SK-N-SH (cell line): ENCODE measurements around the gene BAIAP3.

Experiments used
- CTCF ChIP-seq: fragments of 200-600 bp; sonication (generic); IDR thresholded peaks from 2 replicates; pipeline ENCODE4 v1.6.1; 2017; ENCODE audit warnings: antibody characterized with exemption, mild to moderate bottlenecking, moderate library complexity
- EP300 ChIP-seq, 2 experiments: IDR thresholded peaks; 2 replicates each; pipeline versions ENCODE4 v1.4.0 to v1.6.1; 2012; ENCODE audit warnings: borderline replicate concordance in 1 of 2, low read depth in 1 of 2, low read length in 1 of 2
- GATA2 ChIP-seq: sonication (generic); formaldehyde crosslinking; IDR thresholded peaks from 2 replicates; pipeline ENCODE4 v1.5.0; 2020; ENCODE audit warnings: mild to moderate bottlenecking, missing genetic modification reagents
- POLR2AphosphoS5 ChIP-seq: IDR thresholded peaks from 2 replicates; pipeline ENCODE4 v1.6.1; 2012; ENCODE audit warnings: low read depth, low read length
- REST ChIP-seq: IDR thresholded peaks from 2 replicates; pipeline ENCODE4 v1.6.1; 2012; ENCODE audit warnings: mild to moderate bottlenecking, low read depth, low read length, moderate library complexity
- USF2 ChIP-seq: fragments of 150-350 bp; IDR thresholded peaks from 2 replicates; pipeline ENCODE4 v1.6.1; 2017; ENCODE audit warnings: antibody characterized with exemption, low read length, low read depth, borderline replicate concordance
- TF ChIP-seq, protein P1 (sequence below): fragments of 150-350 bp; IDR thresholded peaks from 2 replicates; pipeline ENCODE4 v1.6.1; 2016; ENCODE audit warnings: mild to moderate bottlenecking, low read depth, low read length

GRCh38 chr16:1323296-1324239 lies 9.9 kb upstream of the BAIAP3 start:
- no peak for TF ChIP-seq CTCF
- TF ChIP-seq GATA2, result no peak
- no peak for TF ChIP-seq EP300 (IDR thresholded peaks at IDR 0.05; ENCODE audit: borderline replicate concordance in 1 of 2, low read depth in 1 of 2, low read length in 1 of 2)
- TF ChIP-seq USF2, result no peak
- TF ChIP-seq, protein P1, sequence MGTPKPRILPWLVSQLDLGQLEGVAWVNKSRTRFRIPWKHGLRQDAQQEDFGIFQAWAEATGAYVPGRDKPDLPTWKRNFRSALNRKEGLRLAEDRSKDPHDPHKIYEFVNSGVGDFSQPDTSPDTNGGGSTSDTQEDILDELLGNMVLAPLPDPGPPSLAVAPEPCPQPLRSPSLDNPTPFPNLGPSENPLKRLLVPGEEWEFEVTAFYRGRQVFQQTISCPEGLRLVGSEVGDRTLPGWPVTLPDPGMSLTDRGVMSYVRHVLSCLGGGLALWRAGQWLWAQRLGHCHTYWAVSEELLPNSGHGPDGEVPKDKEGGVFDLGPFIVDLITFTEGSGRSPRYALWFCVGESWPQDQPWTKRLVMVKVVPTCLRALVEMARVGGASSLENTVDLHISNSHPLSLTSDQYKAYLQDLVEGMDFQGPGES, result no peak
- no peak for TF ChIP-seq POLR2AphosphoS5
- no peak for TF ChIP-seq REST
